ENCODE data around the gene LTA. TPM values are rescaled to one million over a fixed set of nuclear protein-coding genes. Genes with fewer than 3 reads are reported as not detected.

LTA gene
- polyA plus RNA-seq, 3 donors, result 0.26 to 0.43 (median 0.33) TPM

GRCh38 chr6:31615748-31616147, 43.7 kb downstream of the LTA start:
- DNase-seq (ENCODE audit: extremely low read depth in 1 of 11, low read depth in 9 of 11, low spot score in 4 of 11), result no peak

- DNase-seq (ENCODE audit: extremely low read depth in 1 of 11, low read depth in 9 of 11, low spot score in 4 of 11), result no peak
Observed at GRCh38 chr6:31617010-31617409, 44.9 kb downstream of the LTA start.

GRCh38 chr6:31619805-31620585, 47.9 kb downstream of the LTA start:
- DNase-seq (ENCODE audit: extremely low read depth in 1 of 11, low read depth in 9 of 11, low spot score in 4 of 11), result peak; percentile 96 to 99 (median 98)

GRCh38 chr6:31620586-31621319, 48.7 kb downstream of the LTA start, which contains the start of gene PRRC2A:
Gene PRRC2A, plus strand, starts transcription at chr6:31620715. Its CDS starts 2,075 bp downstream, at chr6:31622790.
- peak in 9 of 11 donors; percentile 28 to 75 (median 58) for DNase-seq (ENCODE audit: extremely low read depth in 1 of 11, low read depth in 9 of 11, low spot score in 4 of 11)

- no peak for DNase-seq (ENCODE audit: extremely low read depth in 1 of 11, low read depth in 9 of 11, low spot score in 4 of 11)
Observed at GRCh38 chr6:31621320-31621939, 49.3 kb downstream of the LTA start.

GRCh38 chr6:31621991-31622390, 49.9 kb downstream of the LTA start:
- DNase-seq (ENCODE audit: extremely low read depth in 1 of 11, low read depth in 9 of 11, low spot score in 4 of 11), result no peak

- DNase-seq (ENCODE audit: extremely low read depth in 1 of 11, low read depth in 9 of 11, low spot score in 4 of 11), result no peak
Observed at GRCh38 chr6:31622684-31623091, 50.6 kb downstream of the LTA start.

Other genes starting within 250 kb of the LTA start
- gene HLA-B, start 215.1 kb upstream of the LTA start, polyA plus RNA-seq (ENCODE audit: insufficient read length in 3 of 3), result 100 to 1,000 TPM; 101 to 166 (median 145) TPM
- 10 to 100 TPM in 1 of 3 donors, 1 to 10 TPM in 2; 5.7 to 10.9 (median 7.3) TPM for gene MICA, start 168.7 kb upstream of the LTA start, polyA plus RNA-seq (ENCODE audit: insufficient read length in 3 of 3)
- gene MICB, start 74.1 kb upstream of the LTA start, polyA plus RNA-seq (ENCODE audit: insufficient read length in 3 of 3), result 1 to 10 TPM; 1.4 to 1.8 (median 1.5) TPM
- gene MCCD1, start 43.3 kb upstream of the LTA start, polyA plus RNA-seq (ENCODE audit: insufficient read length in 3 of 3), result 10 to 100 TPM; 13.5 to 19.2 (median 17.9) TPM
- 100 to 1,000 TPM; 573 to 689 (median 586) TPM for gene DDX39B, start 30.3 kb upstream of the LTA start, polyA plus RNA-seq (ENCODE audit: insufficient read length in 3 of 3)
- 10 to 100 TPM in 2 of 3 donors, 1 to 10 TPM in 1; 5.9 to 11.5 (median 11.0) TPM for gene ATP6V1G2, start 25.7 kb upstream of the LTA start, polyA plus RNA-seq (ENCODE audit: insufficient read length in 3 of 3)
- 10 to 100 TPM; 17.0 to 28.4 (median 27.7) TPM for gene NFKBIL1, start 24.7 kb upstream of the LTA start, polyA plus RNA-seq (ENCODE audit: insufficient read length in 3 of 3)
- gene TNF, start 3.3 kb downstream of the LTA start, polyA plus RNA-seq (ENCODE audit: insufficient read length in 3 of 3), result under 1 TPM; 0.18 to 0.40 (median 0.24) TPM
- 1 to 10 TPM in 2 of 3 donors, under 1 TPM in 1; 0.53 to 2.3 (median 2.2) TPM for gene LTB, start 10.1 kb downstream of the LTA start, polyA plus RNA-seq (ENCODE audit: insufficient read length in 3 of 3)
- gene LST1, start 14.0 kb downstream of the LTA start, polyA plus RNA-seq (ENCODE audit: insufficient read length in 3 of 3), result 1 to 10 TPM; 4.4 to 6.5 (median 6.3) TPM
- gene NCR3, start 20.7 kb downstream of the LTA start, polyA plus RNA-seq (ENCODE audit: insufficient read length in 3 of 3), result under 1 TPM in 2 of 3 donors, not detected in 1; 0.19 TPM
- 10 to 100 TPM; 63.3 to 80.6 (median 78.2) TPM for gene AIF1, start 42.9 kb downstream of the LTA start, polyA plus RNA-seq (ENCODE audit: insufficient read length in 3 of 3)
- 100 to 1,000 TPM; 161 to 211 (median 207) TPM for gene PRRC2A, start 48.4 kb downstream of the LTA start, polyA plus RNA-seq (ENCODE audit: insufficient read length in 3 of 3)
- gene BAG6, start 80.4 kb downstream of the LTA start, polyA plus RNA-seq (ENCODE audit: insufficient read length in 3 of 3), result 100 to 1,000 TPM; 243 to 263 (median 257) TPM
- 100 to 1,000 TPM; 105 to 114 (median 110) TPM for gene APOM, start 83.6 kb downstream of the LTA start, polyA plus RNA-seq (ENCODE audit: insufficient read length in 3 of 3)
- 10 to 100 TPM; 17.3 to 22.9 (median 18.4) TPM for gene C6orf47, start 88.5 kb downstream of the LTA start, polyA plus RNA-seq (ENCODE audit: insufficient read length in 3 of 3)
- 10 to 100 TPM; 28.1 to 33.1 (median 29.9) TPM for gene GPANK1, start 92.7 kb downstream of the LTA start, polyA plus RNA-seq (ENCODE audit: insufficient read length in 3 of 3)
- gene CSNK2B, start 93.8 kb downstream of the LTA start, polyA plus RNA-seq (ENCODE audit: insufficient read length in 3 of 3), result 100 to 1,000 TPM; 232 to 252 (median 246) TPM
- 10 to 100 TPM; 22.8 to 30.6 (median 25.3) TPM for gene LY6G5B, start 97.7 kb downstream of the LTA start, polyA plus RNA-seq (ENCODE audit: insufficient read length in 3 of 3)
- gene LY6G5C, start 108.8 kb downstream of the LTA start, polyA plus RNA-seq (ENCODE audit: insufficient read length in 3 of 3), result 1 to 10 TPM; 2.4 to 3.5 (median 3.4) TPM
- 10 to 100 TPM; 52.4 to 70.9 (median 61.6) TPM for gene ABHD16A, start 131.0 kb downstream of the LTA start, polyA plus RNA-seq (ENCODE audit: insufficient read length in 3 of 3)
- 1 to 10 TPM in 1 of 3 donors, under 1 TPM in 2; 0.44 to 1.2 (median 0.73) TPM for gene LY6G6F, start 134.6 kb downstream of the LTA start, polyA plus RNA-seq (ENCODE audit: insufficient read length in 3 of 3)
- gene LY6G6D, start 143.1 kb downstream of the LTA start, polyA plus RNA-seq (ENCODE audit: insufficient read length in 3 of 3), result under 1 TPM in 1 of 3 donors, not detected in 2; 0.20 TPM
- under 1 TPM in 2 of 3 donors, not detected in 1; 0.26 to 0.41 TPM for gene LY6G6C, start 149.5 kb downstream of the LTA start, polyA plus RNA-seq (ENCODE audit: insufficient read length in 3 of 3)
- 1 to 10 TPM; 1.6 TPM for gene MPIG6B, start 151.1 kb downstream of the LTA start, polyA plus RNA-seq (ENCODE audit: insufficient read length in 3 of 3)
- gene DDAH2, start 157.0 kb downstream of the LTA start, polyA plus RNA-seq (ENCODE audit: insufficient read length in 3 of 3), result 100 to 1,000 TPM; 152 to 237 (median 188) TPM
- 100 to 1,000 TPM; 268 to 296 (median 292) TPM for gene CLIC1, start 164.2 kb downstream of the LTA start, polyA plus RNA-seq (ENCODE audit: insufficient read length in 3 of 3)
- 10 to 100 TPM; 21.4 to 59.0 (median 22.1) TPM for gene MSH5, start 167.7 kb downstream of the LTA start, polyA plus RNA-seq (ENCODE audit: insufficient read length in 3 of 3)
- 10 to 100 TPM in 2 of 3 donors, 1 to 10 TPM in 1; 6.8 to 17.2 (median 10.0) TPM for gene SAPCD1, start 190.4 kb downstream of the LTA start, polyA plus RNA-seq (ENCODE audit: insufficient read length in 3 of 3)
- 10 to 100 TPM in 1 of 3 donors, 1 to 10 TPM in 2; 7.3 to 13.9 (median 8.5) TPM for gene VWA7, start 205.0 kb downstream of the LTA start, polyA plus RNA-seq (ENCODE audit: insufficient read length in 3 of 3)
- 10 to 100 TPM; 58.7 to 72.2 (median 61.2) TPM for gene VARS1, start 223.5 kb downstream of the LTA start, polyA plus RNA-seq (ENCODE audit: insufficient read length in 3 of 3)
- 10 to 100 TPM; 72.1 to 90.4 (median 82.4) TPM for gene LSM2, start 234.7 kb downstream of the LTA start, polyA plus RNA-seq (ENCODE audit: insufficient read length in 3 of 3)
- 1 to 10 TPM; 3.3 to 5.0 (median 4.0) TPM for gene HSPA1L, start 243.0 kb downstream of the LTA start, polyA plus RNA-seq (ENCODE audit: insufficient read length in 3 of 3)
- gene HSPA1A, start 243.3 kb downstream of the LTA start, polyA plus RNA-seq (ENCODE audit: insufficient read length in 3 of 3), result 100 to 1,000 TPM in 2 of 3 donors, 10 to 100 TPM in 1; 84.4 to 121 (median 116) TPM